Measurements from ENCODE around the gene SLC24A3.

The SLC24A3 gene

GRCh38 chr20:19341348-19342053 lies 129.1 kb downstream of the SLC24A3 start:
- no peak for DNase-seq (ENCODE audit: low read depth)

GRCh38 chr20:19344341-19344740 lies 131.9 kb downstream of the SLC24A3 start:
- DNase-seq (ENCODE audit: low read depth): no peak

DNA sequence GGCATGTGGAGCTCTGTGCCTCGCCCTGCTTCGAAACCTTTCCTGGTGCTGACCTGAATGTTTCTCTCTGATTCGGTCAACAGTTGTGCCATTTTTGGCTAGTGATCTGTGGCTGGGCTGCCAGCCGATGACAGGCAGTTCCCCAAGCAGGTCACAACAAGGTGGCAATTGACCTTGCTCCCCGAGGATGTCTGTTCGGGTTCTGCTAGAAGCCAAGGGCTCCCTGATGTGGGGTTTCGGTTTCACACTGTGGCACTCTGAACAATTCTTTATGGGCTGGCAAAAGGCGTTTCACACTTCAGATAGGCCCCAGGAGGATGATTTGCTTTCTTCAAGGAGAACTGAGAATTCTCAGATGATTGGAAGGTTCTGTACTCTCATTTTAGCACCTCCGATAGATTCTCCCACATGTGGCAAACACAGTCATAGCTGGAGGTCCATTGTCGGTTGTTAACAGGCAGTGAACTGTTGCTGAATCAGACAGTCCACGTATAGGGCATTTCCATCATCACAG lies 135.6 kb downstream of the SLC24A3 start:
- DNase-seq (ENCODE audit: low read depth): no peak

DNA sequence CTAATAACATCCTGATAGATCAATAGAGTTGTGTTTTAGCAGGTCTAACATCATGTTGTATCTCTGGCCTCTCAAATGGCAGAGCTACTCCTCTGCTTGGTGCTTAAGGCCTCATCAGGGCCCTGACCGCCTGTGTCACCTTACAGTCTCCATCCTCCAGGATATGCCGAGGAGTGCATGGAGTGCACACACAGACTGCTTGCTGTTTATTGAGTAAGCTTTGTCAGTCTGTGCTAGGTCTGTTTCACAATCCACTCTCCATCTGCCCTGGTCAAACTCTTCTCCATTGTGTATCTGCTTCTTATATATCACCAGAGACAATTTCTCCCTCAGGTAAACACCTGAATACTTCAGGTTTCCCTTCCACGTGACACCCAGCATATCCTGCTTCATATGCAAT lies 136.1 kb downstream of the SLC24A3 start:
- DNase-seq (ENCODE audit: low read depth): no peak

DNA sequence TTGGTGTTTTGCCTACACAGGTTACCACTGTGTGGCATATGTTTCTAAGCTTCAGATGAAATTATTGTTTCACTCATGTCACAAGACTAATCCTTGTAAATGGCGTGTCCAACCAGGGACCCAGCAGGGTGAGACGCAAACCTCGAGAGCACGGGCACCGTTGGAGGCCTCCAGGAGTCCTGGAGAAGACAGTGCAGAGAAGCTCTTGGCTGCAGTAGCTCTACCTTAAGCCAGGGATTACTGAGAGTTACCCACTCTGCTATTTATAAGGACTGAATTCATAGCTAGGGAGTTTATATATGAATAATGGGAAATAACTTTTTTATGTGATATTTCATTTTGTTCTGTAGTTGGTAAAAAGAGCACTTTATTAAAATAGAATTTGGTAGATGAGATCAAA lies 137.4 kb downstream of the SLC24A3 start:
- no peak for DNase-seq (ENCODE audit: low read depth)

DNA sequence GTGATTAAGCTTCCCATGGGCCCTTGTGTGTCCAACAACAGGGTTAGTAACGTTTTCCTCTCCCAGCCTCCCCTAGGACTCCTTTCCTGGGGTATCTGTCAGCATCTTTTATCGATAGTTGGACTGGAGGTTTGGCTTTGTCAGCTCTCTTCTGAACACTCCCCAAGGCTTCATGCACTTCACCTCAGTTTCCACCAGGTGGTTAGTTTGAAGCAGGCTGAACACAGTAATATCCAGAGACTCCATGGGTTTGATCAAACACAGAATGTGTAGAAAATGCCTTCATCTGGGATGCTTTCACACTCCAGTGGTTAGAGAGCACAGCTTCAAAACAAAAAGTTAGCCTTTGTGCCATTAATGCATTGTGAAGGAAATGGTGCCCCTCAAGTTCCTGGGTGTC lies 139.1 kb downstream of the SLC24A3 start:
- no peak for DNase-seq (ENCODE audit: low read depth)

GRCh38 chr20:19354950-19355349 lies 142.5 kb downstream of the SLC24A3 start:
- DNase-seq (ENCODE audit: low read depth): no peak

- no peak for DNase-seq (ENCODE audit: low read depth)
These were observed 149.3 kb downstream of the SLC24A3 start for GRCh38 chr20:19361790-19362189.

- DNase-seq (ENCODE audit: low read depth): no peak
These were observed 151.0 kb downstream of the SLC24A3 start for GRCh38 chr20:19363476-19363875.

- no peak for DNase-seq (ENCODE audit: low read depth)
These were observed 155.1 kb downstream of the SLC24A3 start for GRCh38 chr20:19367591-19367990.

GRCh38 chr20:19368351-19368750 lies 155.9 kb downstream of the SLC24A3 start:
- no peak for DNase-seq (ENCODE audit: low read depth)

GRCh38 chr20:19370076-19371075 lies 157.9 kb downstream of the SLC24A3 start:
- no peak for DNase-seq (ENCODE audit: low read depth)

- no peak for DNase-seq (ENCODE audit: low read depth)
These were observed 158.7 kb downstream of the SLC24A3 start for GRCh38 chr20:19371112-19371511.

GRCh38 chr20:19374216-19374615 lies 161.8 kb downstream of the SLC24A3 start:
- DNase-seq (ENCODE audit: low read depth): no peak

DNA sequence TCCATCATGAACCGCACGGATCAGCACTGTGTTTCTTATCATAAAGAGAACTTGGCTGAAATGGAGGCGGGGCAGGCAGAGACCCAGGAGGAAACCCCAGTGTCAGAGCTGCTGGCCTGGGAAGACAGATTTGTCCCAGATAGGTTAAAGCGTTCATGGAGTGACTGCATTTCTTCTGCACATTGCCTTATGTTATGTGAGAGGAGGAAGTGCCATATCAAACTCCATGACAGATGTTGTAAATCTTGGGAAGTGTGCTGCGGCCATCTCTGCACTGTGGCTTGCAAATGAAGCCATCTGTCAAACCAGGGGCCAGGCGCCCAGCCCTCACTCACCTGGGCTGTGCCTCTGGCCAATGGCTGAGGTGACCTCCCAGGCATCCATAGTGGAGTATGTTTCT lies 163.0 kb downstream of the SLC24A3 start:
- DNase-seq (ENCODE audit: low read depth): no peak

GRCh38 chr20:19375801-19376200 lies 163.4 kb downstream of the SLC24A3 start:
- no peak for DNase-seq (ENCODE audit: low read depth)

GRCh38 chr20:19376451-19377229 lies 164.2 kb downstream of the SLC24A3 start:
- no peak for DNase-seq (ENCODE audit: low read depth)

DNA sequence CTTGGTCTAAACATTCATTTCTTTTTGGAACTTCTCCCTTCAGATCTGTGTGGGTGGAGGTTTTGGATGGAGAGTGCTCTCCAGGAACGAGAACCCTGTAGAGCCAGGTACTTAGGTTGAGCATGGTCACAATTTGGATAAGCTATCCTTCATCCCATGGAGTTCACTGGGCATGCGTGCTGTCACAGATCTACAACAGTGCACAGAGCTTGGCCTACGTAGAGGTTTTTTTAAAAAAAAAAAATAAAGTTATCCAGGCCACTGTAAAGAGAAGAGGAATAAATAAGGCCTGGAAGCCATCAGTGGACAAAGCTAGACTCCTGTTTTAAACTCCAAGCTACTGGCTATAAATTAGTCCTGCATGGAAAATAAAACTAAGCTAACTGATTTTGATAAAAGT lies 165.6 kb downstream of the SLC24A3 start:
- DNase-seq (ENCODE audit: low read depth): no peak

GRCh38 chr20:19380211-19380610 lies 167.8 kb downstream of the SLC24A3 start:
- DNase-seq (ENCODE audit: low read depth): no peak

DNA sequence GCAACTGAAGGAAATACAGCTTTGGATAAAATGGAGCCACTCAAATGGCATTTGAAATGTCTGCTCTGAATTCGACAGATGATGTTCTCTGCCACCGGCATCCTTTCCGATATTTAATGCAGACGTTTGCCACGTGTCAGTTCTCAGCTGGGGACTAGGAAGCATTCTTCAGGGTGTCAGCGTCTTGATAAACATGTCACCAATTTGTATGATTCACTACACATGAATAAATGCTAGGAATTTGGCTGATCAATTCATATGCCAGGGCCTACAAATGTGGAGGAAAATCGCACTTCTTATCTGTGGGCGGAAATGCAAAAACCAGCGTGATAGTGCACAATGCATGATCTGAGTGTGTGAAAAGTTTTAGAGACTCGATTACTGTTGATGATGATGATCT lies 169.5 kb downstream of the SLC24A3 start:
- no peak for DNase-seq (ENCODE audit: low read depth)

- DNase-seq (ENCODE audit: low read depth): no peak
These were observed 170.2 kb downstream of the SLC24A3 start for GRCh38 chr20:19382386-19383340.
